H1 (cell line): Measurements from ENCODE around the gene SH3BP2. TPM values are rescaled to one million over a fixed set of nuclear protein-coding genes. Genes with fewer than 3 reads are reported as not detected.

Source experiments
- CTCF ChIA-PET: fragments of 300-600 bp; sonication (Branson Sonifier 250); formaldehyde crosslinking; loops from one replicate; lab custom pipeline; 2021; ENCODE audit not compliant: partially characterized antibody; lab: Charles Lee
- POLR2A ChIA-PET: fragments of 300-600 bp; sonication (Branson Sonifier 250); formaldehyde crosslinking; loops from one replicate; lab custom pipeline; 2021; ENCODE audit warnings: inconsistent platforms; ENCODE audit not compliant: partially characterized antibody; lab: Charles Lee
- DNase-seq, 2 experiments: peaks; one replicate each; pipeline versions ENCODE4 v3.0.0 to v3.0.0-alpha.2; 2010 to 2022; ENCODE audit warnings: low spot score in 2 of 2, low read depth in 1 of 2, mixed read lengths in 1 of 2
- FAIRE-seq: peaks from 2 replicates; lab custom pipeline; 2011; peaks lifted over from hg19 to GRCh38; lab: Jason Lieb, UNC
- H2AFZ ChIP-seq: 2 replicates; pipeline ENCODE4 v1.8.1; 2012; ENCODE audit warnings: low read length, inconsistent platforms
- H2AK5ac ChIP-seq: 2 replicates; pipeline ENCODE4 v1.6.1; 2013; ENCODE audit warnings: low read depth, low read length
- H2BK120ac ChIP-seq: replicated peaks from 2 replicates; pipeline ENCODE3; 2013; ENCODE audit warnings: low read depth, low read length, inconsistent platforms
- H2BK12ac ChIP-seq: 2 replicates; pipeline ENCODE4 v1.6.1; 2013; ENCODE audit warnings: low read depth, low read length
- H2BK15ac ChIP-seq: 2 replicates; pipeline ENCODE4 v1.6.1; 2013; ENCODE audit warnings: low read length
- H2BK20ac ChIP-seq: 2 replicates; pipeline ENCODE4 v1.6.1; 2013; ENCODE audit warnings: low read length
- H2BK5ac ChIP-seq: 2 replicates; pipeline ENCODE4 v1.6.1; 2013; ENCODE audit warnings: low read depth, low read length
- H3K14ac ChIP-seq: 2 replicates; pipeline ENCODE4 v1.6.1; 2013; ENCODE audit warnings: inconsistent platforms; ENCODE audit not compliant: insufficient read length
- H3K18ac ChIP-seq: 2 replicates; pipeline ENCODE4 v1.6.1; 2013; ENCODE audit warnings: low read length; ENCODE audit errors: extremely low read depth
- H3K23ac ChIP-seq: 2 replicates; pipeline ENCODE4 v1.6.1; 2013; ENCODE audit warnings: inconsistent platforms; ENCODE audit not compliant: insufficient read length
- H3K23me2 ChIP-seq: 2 replicates; pipeline ENCODE4 v1.6.1; 2013; ENCODE audit warnings: low read depth, low read length
- H3K27ac ChIP-seq: 2 replicates; pipeline ENCODE4 v1.6.1; 2011; ENCODE audit warnings: low read depth, low read length, inconsistent platforms
- H3K27me3 ChIP-seq, 4 experiments: replicated peaks in 1 of 4; 1 replicate in 1 of 4; 2 replicates in 3 of 4; pipeline versions ENCODE4 v1.6.1 to v1.8.1; 2011 to 2013; ENCODE audit warnings: low read length in 3 of 4, mild to moderate bottlenecking in 3 of 4, inconsistent platforms in 2 of 4, mixed read lengths in 2 of 4, moderate library complexity in 1 of 4; ENCODE audit not compliant: control insufficient read depth in 3 of 4, insufficient read depth in 3 of 4; ENCODE audit errors: extremely low read depth in 1 of 4
- H3K36me3 ChIP-seq, 4 experiments: 2 replicates each; pipeline versions ENCODE4 v1.6.1 to v1.8.1; 2011 to 2013; ENCODE audit warnings: mild to moderate bottlenecking in 4 of 4, low read length in 3 of 4, moderate library complexity in 2 of 4, control low read depth in 1 of 4, inconsistent platforms in 1 of 4; ENCODE audit not compliant: insufficient read depth in 4 of 4, control insufficient read depth in 2 of 4
- H3K4ac ChIP-seq: replicated peaks from 2 replicates; pipeline ENCODE3; 2013; ENCODE audit warnings: low read length, low read depth, mixed read lengths, inconsistent platforms; ENCODE audit not compliant: insufficient read length
- H3K4me1 ChIP-seq, 4 experiments: replicated peaks in 1 of 4; 1 replicate in 1 of 4; 2 replicates in 3 of 4; pipeline versions ENCODE4 v1.6.1 to v1.8.1; 2011 to 2013; ENCODE audit warnings: low read length in 3 of 4, inconsistent platforms in 2 of 4, mixed read lengths in 1 of 4; ENCODE audit not compliant: insufficient read depth in 4 of 4, control insufficient read depth in 3 of 4
- H3K4me2 ChIP-seq, 2 experiments: 2 replicates each; pipeline versions ENCODE4 v1.6.1 to v1.8.1; 2011 to 2013; ENCODE audit warnings: low read depth in 2 of 2, low read length in 2 of 2, control low read depth in 1 of 2, inconsistent platforms in 1 of 2, mild to moderate bottlenecking in 1 of 2; ENCODE audit not compliant: insufficient read depth in 1 of 2
- H3K4me3 ChIP-seq, 4 experiments: fragments of 200-600, 300-600 bp in 1 of 4; sonication (generic), shearing (Covaris generic), sonication (Bioruptor Twin) in 1 of 4; 2 replicates each; pipeline versions ENCODE4 v1.5.1 to v1.8.1; 2011 to 2016; ENCODE audit warnings: low read length in 4 of 4, low read depth in 3 of 4, control low read depth in 2 of 4, inconsistent platforms in 2 of 4, mild to moderate bottlenecking in 2 of 4, mixed read lengths in 1 of 4, moderate library complexity in 1 of 4; ENCODE audit not compliant: insufficient read depth in 2 of 4; ENCODE audit errors: extremely low read depth in 1 of 4
- H3K56ac ChIP-seq: replicated peaks from 2 replicates; pipeline ENCODE3; 2013; ENCODE audit warnings: low read depth, mild to moderate bottlenecking, mixed read lengths, low read length, inconsistent platforms; ENCODE audit not compliant: insufficient read length
- H3K79me1 ChIP-seq: 2 replicates; pipeline ENCODE4 v1.6.1; 2013; ENCODE audit warnings: low read depth, low read length, control low read depth
- H3K79me2 ChIP-seq, 2 experiments: 2 replicates each; pipeline versions ENCODE4 v1.6.1 to v1.8.1; 2012 to 2013; ENCODE audit warnings: low read length in 2 of 2, mild to moderate bottlenecking in 2 of 2, inconsistent platforms in 1 of 2; ENCODE audit not compliant: insufficient read depth in 2 of 2, control insufficient read depth in 1 of 2
- H3K9ac ChIP-seq, 4 experiments: replicated peaks in 1 of 4; 1 replicate in 1 of 4; 2 replicates in 3 of 4; pipeline versions ENCODE4 v1.6.1 to v1.8.1; 2011 to 2013; ENCODE audit warnings: low read depth in 3 of 4, low read length in 3 of 4, control low read depth in 2 of 4, mild to moderate bottlenecking in 2 of 4, moderate library complexity in 2 of 4, inconsistent platforms in 1 of 4; ENCODE audit errors: extremely low read depth in 1 of 4
- H3K9me3 ChIP-seq, 2 experiments: 2 replicates each; pipeline versions ENCODE4 v1.6.1 to v1.8.1; 2012 to 2013; ENCODE audit warnings: mild to moderate bottlenecking in 2 of 2, moderate library complexity in 2 of 2, control low read depth in 1 of 2, inconsistent platforms in 1 of 2, low read depth in 1 of 2, low read length in 1 of 2, mixed read lengths in 1 of 2; ENCODE audit not compliant: insufficient read depth in 2 of 2
- H4K20me1 ChIP-seq, 2 experiments: replicated peaks in 1 of 2; 2 replicates each; pipeline versions ENCODE3 to v1.8.1; 2011 to 2013; ENCODE audit warnings: inconsistent platforms in 2 of 2, low read length in 2 of 2, mild to moderate bottlenecking in 1 of 2; ENCODE audit not compliant: insufficient read depth in 2 of 2, control insufficient read depth in 1 of 2
- H4K5ac ChIP-seq: 2 replicates; pipeline ENCODE4 v1.6.1; 2013; ENCODE audit warnings: low read length, low read depth, mixed read lengths, inconsistent platforms; ENCODE audit not compliant: insufficient read length
- H4K8ac ChIP-seq: 2 replicates; pipeline ENCODE4 v1.8.0; 2013; ENCODE audit warnings: mild to moderate bottlenecking, moderate library complexity, low read length, inconsistent platforms; ENCODE audit not compliant: insufficient read depth; ENCODE audit errors: extremely low read depth
- H4K91ac ChIP-seq: replicated peaks from 2 replicates; pipeline ENCODE3; 2013; ENCODE audit warnings: low read length, mixed read lengths, inconsistent platforms; ENCODE audit not compliant: insufficient read length
- BCL11A ChIP-seq, 2 experiments: IDR thresholded peaks; one replicate each; pipeline ENCODE4 v1.6.1; 2011; ENCODE audit warnings: low read depth in 2 of 2, low read length in 2 of 2, mild to moderate bottlenecking in 2 of 2
- CHD2 ChIP-seq: IDR thresholded peaks from 2 replicates; pipeline ENCODE4 v1.6.1; 2012; ENCODE audit warnings: low read length, improper control_type of control experiment
- CTBP2 ChIP-seq: IDR thresholded peaks from 2 replicates; pipeline ENCODE4 v1.7.0; 2011; ENCODE audit warnings: borderline replicate concordance, mild to moderate bottlenecking, moderate library complexity, mixed read lengths, low read length; ENCODE audit not compliant: insufficient read depth, insufficient read length
- JUN ChIP-seq: IDR thresholded peaks from 2 replicates; pipeline ENCODE4 v1.6.1; 2011; ENCODE audit warnings: low read depth, mild to moderate bottlenecking, improper control_type of control experiment, low read length
- KDM4A ChIP-seq: IDR thresholded peaks from one replicate; pipeline ENCODE4 v1.7.1; 2012; ENCODE audit warnings: low read depth, mild to moderate bottlenecking, moderate library complexity, low read length, inconsistent platforms; ENCODE audit not compliant: severe bottlenecking
- NANOG ChIP-seq: IDR thresholded peaks from 2 replicates; pipeline ENCODE4 v1.6.1; 2011; ENCODE audit warnings: low read length, low read depth, mild to moderate bottlenecking, inconsistent platforms; ENCODE audit not compliant: insufficient read depth, poor library complexity, severe bottlenecking
- PHF8 ChIP-seq: fragments of 200-600 bp; sonication (generic); conservative IDR thresholded peaks from 2 replicates; pipeline ENCODE4 v1.7.1; 2012; ENCODE audit warnings: low read depth, mild to moderate bottlenecking, inconsistent platforms, low read length, moderate library complexity
- TAF1 ChIP-seq: IDR thresholded peaks from 2 replicates; pipeline ENCODE4 v1.6.1; 2011; ENCODE audit warnings: mild to moderate bottlenecking, low read depth, low read length
- TCF12 ChIP-seq: IDR thresholded peaks from 2 replicates; pipeline ENCODE4 v1.6.1; 2011; ENCODE audit warnings: low read depth, mild to moderate bottlenecking, low read length
- USF2 ChIP-seq: IDR thresholded peaks from 2 replicates; pipeline ENCODE4 v1.6.1; 2011; ENCODE audit warnings: low read length, improper control_type of control experiment
- WGBS, 2 experiments: shearing (Covaris generic) in 1 of 2; methylation state at CpG; one replicate each; pipeline versions ENCODE4 v1.1.6 to v1.1.7; 2013 to 2015; ENCODE audit warnings: low lambda C conversion rate in 2 of 2, mixed read lengths in 2 of 2, inconsistent platforms in 1 of 2, low coverage in 1 of 2, missing lambda C conversion rate in 1 of 2; ENCODE audit not compliant: insufficient replicate concordance in 2 of 2, insufficient coverage in 1 of 2, insufficient read length in 1 of 2; ENCODE audit errors: extremely low coverage in 1 of 2, missing lambda C conversion rate in 1 of 2; 5-methylcytosine and 5-hydroxymethylcytosine counted together
- polyA plus RNA-seq, 7 experiments: library from polyadenylated mRNA; depleted of rRNA in 3 of 7; stranded (reverse) in 5 of 7; unstranded in 2 of 7; fragments of >200 nt in 5 of 7; fragments of 200-250 nt in 2 of 7; gene quantifications; 1 replicate in 5 of 7; 2 replicates in 1 of 7; 4 replicates in 1 of 7; pipeline versions ENCODE4 v1.2.1 to v1.2.3, GENCODE V29; 2011 to 2013; ENCODE audit warnings: missing spikeins in 2 of 7, mixed read lengths in 2 of 7
- total RNA-seq: library from RNA; stranded (reverse); fragmentation: NEBNext Ultra II Directional; extraction: Animal tissue kit (Norgen Biotek cat#: 25700); gene quantifications from 2 replicates; pipeline ENCODE4 v1.2.1, GENCODE V29; 2021

Gene SH3BP2
- total and polyA plus RNA-seq, 2 of the 8 experiments (the other 6 are each of a cell fraction or from before 2014, with no cell fraction given) = 27.4 to 31.4 TPM

DNA sequence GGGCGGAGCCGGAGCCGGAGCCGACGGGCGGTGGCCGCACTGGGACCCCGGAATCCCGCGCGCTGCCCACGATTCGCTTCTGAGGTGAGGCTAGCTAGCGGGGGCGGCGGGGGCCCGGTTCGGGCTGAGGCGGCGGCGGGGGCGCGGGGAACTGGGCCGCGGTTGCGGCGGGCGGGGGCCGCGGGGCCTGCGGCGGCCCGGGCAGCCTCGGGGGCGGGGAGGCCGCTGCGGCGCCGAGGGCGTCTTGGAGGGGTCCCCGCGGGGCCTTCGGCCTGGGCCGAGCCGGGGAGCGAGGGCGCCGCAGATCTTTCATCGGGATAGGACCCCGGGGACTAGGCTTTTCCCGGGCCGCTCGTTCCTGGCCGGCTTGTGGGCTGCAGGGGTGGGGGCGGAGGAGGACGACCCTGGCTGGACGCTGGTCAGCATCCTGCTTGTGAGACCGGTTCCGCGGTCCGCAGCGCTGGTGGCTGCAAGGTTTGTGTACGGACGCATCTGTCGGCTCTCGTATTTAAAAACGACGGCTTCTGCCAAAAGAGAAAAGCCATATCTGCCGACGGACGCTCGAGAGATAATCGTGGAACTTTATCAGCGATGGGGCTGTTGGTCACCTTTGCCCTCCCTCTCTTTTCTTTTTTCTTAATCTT, 51.2 kb downstream of the SH3BP2 start:
- H4K5ac ChIP-seq = peak overlapping the region; percentile 57
- H2BK15ac ChIP-seq = no peak overlapping the region
- no peak overlapping the region for H3K4ac ChIP-seq
- H3K36me3 ChIP-seq = no peaks in the 10 kb centered on the region
- H3K79me1 ChIP-seq = peaks cover 7% of the 10 kb centered on the region; the same call in 1 of the 2 replicates
- no peak overlapping the region for H2BK20ac ChIP-seq
- H4K91ac ChIP-seq = no peak overlapping the region
- no peaks in the 10 kb centered on the region for H3K27me3 ChIP-seq
- no peak overlapping the region for H2AK5ac ChIP-seq
- H4K8ac ChIP-seq = no peak overlapping the region; the same call in 1 of the 2 replicates
- H2BK120ac ChIP-seq = no peak overlapping the region
- no peak overlapping the region for H2BK12ac ChIP-seq
- no peak for DNase-seq
- no peak overlapping the region for H2BK5ac ChIP-seq
- peaks cover 8% of the 10 kb centered on the region for H3K23me2 ChIP-seq
- CTCF ChIA-PET = interaction anchor here (1.0 kb wide), 1 partner anchor 17 kb away, joined by 4 read pairs; no protein-coding TSS in a partner anchor
- H3K4me3 ChIP-seq = peak overlapping the region; percentile 78 to 94 (median 86)
- H3K27ac ChIP-seq = no peak overlapping the region
- POLR2A ChIA-PET = interaction anchor here (0.8 to 1.9 kb wide), 6 partner anchors 13 to 86 kb away, joined by 3 to 6 read pairs (median 3); no protein-coding TSS in a partner anchor
- peak overlapping the region; percentile 66 to 91 for H3K4me2 ChIP-seq
- H3K56ac ChIP-seq = peak overlapping the region; percentile 53
- H3K4me1 ChIP-seq = peaks cover 0 to 2% (median under 1%) of the 10 kb centered on the region in 4 experiments; a peak in 3 of 7 replicates
- H3K18ac ChIP-seq = peak overlapping the region; percentile 57; the same call in 1 of the 2 replicates
- H3K79me2 ChIP-seq = peaks cover 10 to 47% of the 10 kb centered on the region in 2 experiments
- peaks cover 3 to 4% of the 10 kb centered on the region in 2 experiments for H4K20me1 ChIP-seq
- no peaks in the 10 kb centered on the region for H3K9me3 ChIP-seq
- WGBS, 2 experiments = 2% methylated on average over 26 of the region's 74 CpGs; no CpG with 5 or more reads in 1 of the 2 experiments
- no peak overlapping the region for H3K23ac ChIP-seq
- FAIRE-seq = no peak
- H2AFZ ChIP-seq = no peak overlapping the region
- H3K14ac ChIP-seq = no peak overlapping the region
- peak overlapping the region; percentile 40 to 80 (median 53) for H3K9ac ChIP-seq
- TF ChIP-seq JUN (no peak), KDM4A (peak; percentile 29), PHF8 (0 out of 2 replicates have a peak, but pooled peaks have one; percentile 2), CHD2 (no peak), CTBP2 (no peak), USF2 (no peak), TCF12 (no peak), BCL11A (IDR thresholded peaks at IDR 0.05; ENCODE audit: low read depth in 2 of 2, low read length in 2 of 2) (no peak), TAF1 (peak; percentile 54; the same call in 1 of the 2 replicates), NANOG (no peak)
